WTC11 (cell line): ENCODE results near the gene TIPARP.

ENCODE experiments used
- ATF1 ChIP-seq: sonication (generic); formaldehyde crosslinking; IDR thresholded peaks from 2 replicates; pipeline ENCODE4 v1.8.1; 2023; ENCODE audit warnings: mild to moderate bottlenecking, moderate library complexity, missing genetic modification reagents
- TEAD4 ChIP-seq: sonication (generic); formaldehyde crosslinking; IDR thresholded peaks from 2 replicates; pipeline ENCODE4 v1.8.0; 2022; ENCODE audit warnings: mild to moderate bottlenecking, missing genetic modification reagents
- ZNF317 ChIP-seq: sonication (generic); formaldehyde crosslinking; IDR thresholded peaks from 2 replicates; pipeline ENCODE4 v1.8.1; 2023; ENCODE audit warnings: low read depth, mild to moderate bottlenecking, moderate library complexity, missing genetic modification reagents, borderline replicate concordance
- TF ChIP-seq, protein P1 (sequence below): fragments of 200-600 bp; IDR thresholded peaks from 2 replicates; pipeline ENCODE4 v1.8.0; 2022; ENCODE audit warnings: antibody characterized with exemption
- TF ChIP-seq, protein P2 (sequence below): sonication (generic); formaldehyde crosslinking; IDR thresholded peaks from 2 replicates; pipeline ENCODE4 v1.8.0; 2023; ENCODE audit warnings: missing genetic modification reagents
- TF ChIP-seq, protein P3 (sequence below): sonication (generic); formaldehyde crosslinking; IDR thresholded peaks from 2 replicates; pipeline ENCODE4 v1.8.0; 2022; ENCODE audit warnings: mild to moderate bottlenecking, missing genetic modification reagents

DNA sequence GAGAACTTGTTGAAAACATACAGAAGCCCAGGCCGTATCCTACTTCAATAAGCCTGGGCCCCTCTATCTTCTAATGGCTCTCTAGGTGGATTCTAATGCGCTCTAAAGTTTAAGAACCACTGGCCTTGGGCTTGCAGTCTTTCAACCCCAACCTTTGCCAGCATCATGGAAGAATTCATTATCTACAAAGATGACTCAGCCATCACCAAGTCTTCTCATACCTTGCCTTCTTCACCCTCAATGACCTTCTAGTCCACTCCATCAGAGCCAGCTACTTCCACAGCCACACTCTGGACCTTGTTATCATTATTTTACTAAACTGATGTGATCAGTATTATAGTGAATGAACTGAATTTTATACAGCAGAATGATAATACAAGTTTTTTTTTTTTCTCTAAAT lies 16.9 kb upstream of the TIPARP start:
- TF ChIP-seq, protein P1, sequence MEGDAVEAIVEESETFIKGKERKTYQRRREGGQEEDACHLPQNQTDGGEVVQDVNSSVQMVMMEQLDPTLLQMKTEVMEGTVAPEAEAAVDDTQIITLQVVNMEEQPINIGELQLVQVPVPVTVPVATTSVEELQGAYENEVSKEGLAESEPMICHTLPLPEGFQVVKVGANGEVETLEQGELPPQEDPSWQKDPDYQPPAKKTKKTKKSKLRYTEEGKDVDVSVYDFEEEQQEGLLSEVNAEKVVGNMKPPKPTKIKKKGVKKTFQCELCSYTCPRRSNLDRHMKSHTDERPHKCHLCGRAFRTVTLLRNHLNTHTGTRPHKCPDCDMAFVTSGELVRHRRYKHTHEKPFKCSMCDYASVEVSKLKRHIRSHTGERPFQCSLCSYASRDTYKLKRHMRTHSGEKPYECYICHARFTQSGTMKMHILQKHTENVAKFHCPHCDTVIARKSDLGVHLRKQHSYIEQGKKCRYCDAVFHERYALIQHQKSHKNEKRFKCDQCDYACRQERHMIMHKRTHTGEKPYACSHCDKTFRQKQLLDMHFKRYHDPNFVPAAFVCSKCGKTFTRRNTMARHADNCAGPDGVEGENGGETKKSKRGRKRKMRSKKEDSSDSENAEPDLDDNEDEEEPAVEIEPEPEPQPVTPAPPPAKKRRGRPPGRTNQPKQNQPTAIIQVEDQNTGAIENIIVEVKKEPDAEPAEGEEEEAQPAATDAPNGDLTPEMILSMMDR = no peak
- TF ChIP-seq ZNF317 (CRISPR knock-in tag) = no peak
- TF ChIP-seq, protein P2, sequence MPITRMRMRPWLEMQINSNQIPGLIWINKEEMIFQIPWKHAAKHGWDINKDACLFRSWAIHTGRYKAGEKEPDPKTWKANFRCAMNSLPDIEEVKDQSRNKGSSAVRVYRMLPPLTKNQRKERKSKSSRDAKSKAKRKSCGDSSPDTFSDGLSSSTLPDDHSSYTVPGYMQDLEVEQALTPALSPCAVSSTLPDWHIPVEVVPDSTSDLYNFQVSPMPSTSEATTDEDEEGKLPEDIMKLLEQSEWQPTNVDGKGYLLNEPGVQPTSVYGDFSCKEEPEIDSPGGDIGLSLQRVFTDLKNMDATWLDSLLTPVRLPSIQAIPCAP (CRISPR knock-in tag) = no peak
- TF ChIP-seq, protein P3, sequence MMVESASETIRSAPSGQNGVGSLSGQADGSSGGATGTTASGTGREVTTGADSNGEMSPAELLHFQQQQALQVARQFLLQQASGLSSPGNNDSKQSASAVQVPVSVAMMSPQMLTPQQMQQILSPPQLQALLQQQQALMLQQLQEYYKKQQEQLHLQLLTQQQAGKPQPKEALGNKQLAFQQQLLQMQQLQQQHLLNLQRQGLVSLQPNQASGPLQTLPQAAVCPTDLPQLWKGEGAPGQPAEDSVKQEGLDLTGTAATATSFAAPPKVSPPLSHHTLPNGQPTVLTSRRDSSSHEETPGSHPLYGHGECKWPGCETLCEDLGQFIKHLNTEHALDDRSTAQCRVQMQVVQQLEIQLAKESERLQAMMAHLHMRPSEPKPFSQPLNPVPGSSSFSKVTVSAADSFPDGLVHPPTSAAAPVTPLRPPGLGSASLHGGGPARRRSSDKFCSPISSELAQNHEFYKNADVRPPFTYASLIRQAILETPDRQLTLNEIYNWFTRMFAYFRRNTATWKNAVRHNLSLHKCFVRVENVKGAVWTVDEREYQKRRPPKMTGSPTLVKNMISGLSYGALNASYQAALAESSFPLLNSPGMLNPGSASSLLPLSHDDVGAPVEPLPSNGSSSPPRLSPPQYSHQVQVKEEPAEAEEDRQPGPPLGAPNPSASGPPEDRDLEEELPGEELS (CRISPR knock-in tag) = no peak
- no peak for TF ChIP-seq ATF1 (CRISPR knock-in tag)
- TF ChIP-seq TEAD4 (CRISPR knock-in tag) = no peak
